Neural cell (in vitro differentiated cells): Measurements from ENCODE around the gene DGKD. TPM values are rescaled to one million over a fixed set of nuclear protein-coding genes. Genes with fewer than 3 reads are reported as not detected.

Source experiments
- H2AFZ ChIP-seq: fragments of 200-600, 300-800 bp; sonication (generic), shearing (Covaris generic); 2 replicates; pipeline ENCODE4 v1.6.0; 2014; ENCODE audit warnings: low read depth, mild to moderate bottlenecking, antibody characterized with exemption, low read length, moderate library complexity
- H3F3A ChIP-seq: fragments of 200-600 bp; shearing (Covaris generic); 2 replicates; pipeline ENCODE4 v1.6.1; 2016; ENCODE audit warnings: mild to moderate bottlenecking, moderate library complexity, mixed read lengths, antibody characterized with exemption, low read length; ENCODE audit not compliant: insufficient read depth, poor library complexity, severe bottlenecking
- H3K27ac ChIP-seq: fragments of 200-600, 300-800 bp; sonication (generic), shearing (Covaris generic); 2 replicates; pipeline ENCODE4 v1.5.1; 2014; ENCODE audit warnings: mild to moderate bottlenecking, low read length, moderate library complexity
- H3K27me3 ChIP-seq: fragments of 300-800, 200-600 bp; sonication (generic), shearing (Covaris generic); 2 replicates; pipeline ENCODE4 v1.6.0; 2014; ENCODE audit warnings: mild to moderate bottlenecking, low read depth, low read length, moderate library complexity; ENCODE audit not compliant: insufficient read depth
- H3K36me3 ChIP-seq: fragments of 300-800, 200-600 bp; sonication (generic), shearing (Covaris generic); 2 replicates; pipeline ENCODE4 v1.5.1; 2014; ENCODE audit warnings: mild to moderate bottlenecking, antibody characterized with exemption, low read length, moderate library complexity; ENCODE audit not compliant: insufficient read depth
- H3K4me2 ChIP-seq: fragments of 300-800, 200-600 bp; sonication (generic), shearing (Covaris generic); 2 replicates; pipeline ENCODE4 v1.6.0; 2014; ENCODE audit warnings: mild to moderate bottlenecking, low read length
- H3K4me3 ChIP-seq: fragments of 300-800, 200-600 bp; sonication (generic), shearing (Covaris generic); 2 replicates; pipeline ENCODE4 v1.5.1; 2014; ENCODE audit warnings: mild to moderate bottlenecking, low read length, moderate library complexity
- H3K79me2 ChIP-seq: fragments of 200-600 bp; shearing (Covaris generic); replicated peaks from 2 replicates; pipeline ENCODE4 v1.6.0; 2014; ENCODE audit warnings: mild to moderate bottlenecking, low read length, moderate library complexity; ENCODE audit not compliant: insufficient read depth
- H3K9ac ChIP-seq: fragments of 300-800, 200-600 bp; sonication (generic), shearing (Covaris generic); 2 replicates; pipeline ENCODE4 v1.6.1; 2016; ENCODE audit warnings: mild to moderate bottlenecking, low read length, mixed read lengths
- H3K9me2 ChIP-seq: fragments of 200-600 bp; shearing (Covaris generic); 2 replicates; pipeline ENCODE4 v1.6.1; 2016; ENCODE audit warnings: mild to moderate bottlenecking, low read length, mixed read lengths; ENCODE audit not compliant: insufficient read depth
- H3K9me3 ChIP-seq: fragments of 200-600, 300-800 bp; sonication (generic), shearing (Covaris generic); 2 replicates; pipeline ENCODE4 v1.6.1; 2016; ENCODE audit warnings: mild to moderate bottlenecking, mixed run types, low read length, moderate library complexity, mixed read lengths
- H4K20me1 ChIP-seq: fragments of 200-600 bp; shearing (Covaris generic); 2 replicates; pipeline ENCODE4 v1.6.1; 2016; ENCODE audit warnings: mild to moderate bottlenecking, mixed run types; ENCODE audit not compliant: insufficient read depth
- EP300 ChIP-seq: fragments of 450-650 bp; conservative IDR thresholded peaks from 2 replicates; pipeline ENCODE4 v1.6.1; 2014; ENCODE audit warnings: antibody characterized with exemption, mild to moderate bottlenecking, moderate library complexity; ENCODE audit not compliant: poor library complexity, severe bottlenecking
- EZH2 ChIP-seq: fragments of 200-600, 300-800 bp; shearing (Covaris generic), sonication (generic); IDR thresholded peaks from 2 replicates; pipeline ENCODE4 v1.6.1; 2014; ENCODE audit warnings: antibody characterized with exemption, low read length, borderline replicate concordance, mild to moderate bottlenecking; ENCODE audit not compliant: insufficient read depth, poor library complexity, severe bottlenecking
- POLR2AphosphoS5 ChIP-seq: IDR thresholded peaks from 2 replicates; pipeline ENCODE4 v1.6.1; 2012
- RAD21 ChIP-seq: fragments of 450-650 bp; conservative IDR thresholded peaks from 2 replicates; pipeline ENCODE4 v1.6.1; 2014; ENCODE audit warnings: antibody characterized with exemption, mild to moderate bottlenecking, moderate library complexity
- REST ChIP-seq: IDR thresholded peaks from 2 replicates; pipeline ENCODE4 v1.6.1; 2012; ENCODE audit warnings: borderline replicate concordance
- SMC3 ChIP-seq: fragments of 450-650 bp; conservative IDR thresholded peaks from 2 replicates; pipeline ENCODE4 v1.6.1; 2014; ENCODE audit warnings: antibody characterized with exemption, mild to moderate bottlenecking, moderate library complexity; ENCODE audit not compliant: poor library complexity
- TAF1 ChIP-seq: IDR thresholded peaks from 2 replicates; pipeline ENCODE4 v1.6.1; 2012; ENCODE audit warnings: low read depth
- polyA plus RNA-seq: library from polyadenylated mRNA; depleted of rRNA; stranded (reverse); fragments of >200 nt; gene quantifications from 2 replicates; pipeline ENCODE4 v1.2.3, GENCODE V29; 2014
- TF ChIP-seq, protein P1 (sequence below): fragments of 450-650 bp; IDR thresholded peaks from 2 replicates; pipeline ENCODE4 v1.5.1; 2014; ENCODE audit warnings: antibody characterized with exemption, mild to moderate bottlenecking, moderate library complexity; ENCODE audit not compliant: poor library complexity, severe bottlenecking

Gene DGKD
- polyA plus RNA-seq, 1 donor from 2014 or later: 36.4 TPM

DNA sequence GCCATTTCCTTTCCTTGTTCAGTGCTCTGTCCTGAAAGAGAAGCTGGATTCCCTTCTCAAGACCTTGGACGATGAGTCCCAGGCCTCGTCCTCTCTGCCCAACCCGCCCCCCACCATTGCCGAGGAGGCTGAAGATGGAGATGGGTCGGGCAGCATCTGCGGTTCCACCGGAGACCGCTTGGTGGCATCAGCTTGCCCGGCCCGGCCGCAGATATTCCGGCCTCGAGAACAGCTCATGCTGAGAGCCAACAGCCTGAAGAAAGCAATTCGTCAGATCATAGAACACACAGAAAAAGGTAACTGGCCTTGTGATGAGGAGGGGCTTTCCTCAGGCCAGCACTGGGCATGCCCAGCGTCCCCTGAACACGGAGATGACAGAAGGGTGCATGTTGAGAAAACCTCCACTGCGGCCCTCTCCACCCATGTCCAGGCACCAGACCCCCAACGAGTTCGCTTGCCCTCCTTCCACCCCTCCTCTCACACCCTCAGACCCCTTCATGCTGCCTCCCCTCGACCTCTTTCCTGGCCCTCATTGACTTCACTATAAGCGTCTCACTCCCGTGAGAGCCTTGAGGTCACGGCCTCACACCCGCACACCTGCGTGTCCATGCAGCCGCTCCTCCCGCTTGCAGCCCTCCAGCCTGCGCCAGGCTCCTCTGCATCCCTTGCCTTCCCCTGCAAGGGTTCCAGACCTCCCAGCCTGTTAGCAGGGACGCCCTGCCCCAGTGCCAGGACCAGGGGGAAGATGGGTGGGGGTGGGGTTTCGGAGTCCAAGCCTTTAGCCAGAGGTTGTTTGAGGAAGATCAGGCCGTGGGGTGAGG is 95.0 kb downstream of the DGKD start:
- Histone ChIP-seq H3K4me3 (no peak overlapping the region), H4K20me1 (no peaks in the 10 kb centered on the region), H3K79me2 (no peaks in the 10 kb centered on the region), H3K4me2 (no peak overlapping the region), H3K27me3 (no peaks in the 10 kb centered on the region), H3K9me2 (no peaks in the 10 kb centered on the region), H2AFZ (no peak overlapping the region), H3K27ac (no peak overlapping the region), H3K9me3 (no peaks in the 10 kb centered on the region), H3K36me3 (no peaks in the 10 kb centered on the region), H3K9ac (no peak overlapping the region), H3F3A (no peaks in the 10 kb centered on the region)
- TF ChIP-seq RAD21 (peak; percentile 60), SMC3 (peak; percentile 65), POLR2AphosphoS5 (no peak)
- TF ChIP-seq, protein P1, sequence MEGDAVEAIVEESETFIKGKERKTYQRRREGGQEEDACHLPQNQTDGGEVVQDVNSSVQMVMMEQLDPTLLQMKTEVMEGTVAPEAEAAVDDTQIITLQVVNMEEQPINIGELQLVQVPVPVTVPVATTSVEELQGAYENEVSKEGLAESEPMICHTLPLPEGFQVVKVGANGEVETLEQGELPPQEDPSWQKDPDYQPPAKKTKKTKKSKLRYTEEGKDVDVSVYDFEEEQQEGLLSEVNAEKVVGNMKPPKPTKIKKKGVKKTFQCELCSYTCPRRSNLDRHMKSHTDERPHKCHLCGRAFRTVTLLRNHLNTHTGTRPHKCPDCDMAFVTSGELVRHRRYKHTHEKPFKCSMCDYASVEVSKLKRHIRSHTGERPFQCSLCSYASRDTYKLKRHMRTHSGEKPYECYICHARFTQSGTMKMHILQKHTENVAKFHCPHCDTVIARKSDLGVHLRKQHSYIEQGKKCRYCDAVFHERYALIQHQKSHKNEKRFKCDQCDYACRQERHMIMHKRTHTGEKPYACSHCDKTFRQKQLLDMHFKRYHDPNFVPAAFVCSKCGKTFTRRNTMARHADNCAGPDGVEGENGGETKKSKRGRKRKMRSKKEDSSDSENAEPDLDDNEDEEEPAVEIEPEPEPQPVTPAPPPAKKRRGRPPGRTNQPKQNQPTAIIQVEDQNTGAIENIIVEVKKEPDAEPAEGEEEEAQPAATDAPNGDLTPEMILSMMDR: peak; percentile 70

DNA sequence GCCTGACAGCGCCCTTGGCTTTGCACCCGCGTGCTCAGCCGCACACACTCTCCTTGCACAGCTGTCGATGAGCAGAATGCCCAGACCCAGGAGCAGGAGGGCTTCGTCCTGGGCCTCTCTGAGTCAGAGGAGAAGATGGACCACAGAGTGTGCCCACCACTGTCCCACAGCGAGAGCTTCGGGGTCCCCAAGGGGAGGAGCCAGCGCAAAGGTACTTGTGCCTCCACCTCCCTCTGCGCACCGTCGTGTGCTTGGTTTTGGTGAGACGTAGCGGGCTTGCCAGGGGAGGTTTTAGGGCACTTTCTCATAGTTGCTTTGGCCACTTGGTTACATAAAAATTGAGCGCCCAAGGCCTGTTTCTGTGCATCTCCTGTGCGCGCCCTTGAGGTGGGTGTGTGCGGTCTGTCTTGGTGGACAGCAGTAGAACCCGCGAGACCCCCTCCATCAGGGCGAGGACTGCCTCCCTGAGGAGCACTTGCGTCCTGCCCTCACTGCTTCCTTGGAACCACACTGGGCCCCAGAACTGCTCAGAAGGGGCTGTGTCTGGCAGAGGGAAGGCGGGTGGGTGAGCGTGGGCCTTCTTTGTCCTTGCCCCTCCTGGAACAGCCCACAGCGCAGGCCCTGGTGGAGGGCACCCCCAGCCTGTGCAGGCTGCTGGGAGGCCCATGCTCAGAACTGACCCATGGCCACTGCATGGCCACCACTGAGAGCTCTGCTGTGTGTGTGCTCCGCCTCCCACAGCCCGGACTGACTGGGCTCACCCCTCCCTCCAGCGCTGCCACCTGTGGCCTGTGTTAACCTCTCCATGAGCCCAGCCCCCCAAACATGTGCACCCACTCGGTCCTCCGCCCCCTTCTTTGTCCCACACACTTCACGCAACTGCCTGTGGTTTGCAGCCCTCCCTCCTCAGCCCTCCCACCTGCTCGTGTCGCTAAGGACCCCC is 95.9 kb downstream of the DGKD start:
- Histone ChIP-seq H4K20me1 (no peaks in the 10 kb centered on the region), H3K27ac (no peak overlapping the region), H3F3A (no peaks in the 10 kb centered on the region), H3K4me2 (no peak overlapping the region), H3K9me3 (no peaks in the 10 kb centered on the region), H2AFZ (no peak overlapping the region), H3K9me2 (no peaks in the 10 kb centered on the region), H3K36me3 (no peaks in the 10 kb centered on the region), H3K79me2 (no peaks in the 10 kb centered on the region), H3K4me3 (no peak overlapping the region), H3K27me3 (no peaks in the 10 kb centered on the region), H3K9ac (no peak overlapping the region)
- TF ChIP-seq POLR2AphosphoS5: no peak
- no peak for TF ChIP-seq EZH2
- TF ChIP-seq SMC3: no peak
- no peak for TF ChIP-seq TAF1

DNA sequence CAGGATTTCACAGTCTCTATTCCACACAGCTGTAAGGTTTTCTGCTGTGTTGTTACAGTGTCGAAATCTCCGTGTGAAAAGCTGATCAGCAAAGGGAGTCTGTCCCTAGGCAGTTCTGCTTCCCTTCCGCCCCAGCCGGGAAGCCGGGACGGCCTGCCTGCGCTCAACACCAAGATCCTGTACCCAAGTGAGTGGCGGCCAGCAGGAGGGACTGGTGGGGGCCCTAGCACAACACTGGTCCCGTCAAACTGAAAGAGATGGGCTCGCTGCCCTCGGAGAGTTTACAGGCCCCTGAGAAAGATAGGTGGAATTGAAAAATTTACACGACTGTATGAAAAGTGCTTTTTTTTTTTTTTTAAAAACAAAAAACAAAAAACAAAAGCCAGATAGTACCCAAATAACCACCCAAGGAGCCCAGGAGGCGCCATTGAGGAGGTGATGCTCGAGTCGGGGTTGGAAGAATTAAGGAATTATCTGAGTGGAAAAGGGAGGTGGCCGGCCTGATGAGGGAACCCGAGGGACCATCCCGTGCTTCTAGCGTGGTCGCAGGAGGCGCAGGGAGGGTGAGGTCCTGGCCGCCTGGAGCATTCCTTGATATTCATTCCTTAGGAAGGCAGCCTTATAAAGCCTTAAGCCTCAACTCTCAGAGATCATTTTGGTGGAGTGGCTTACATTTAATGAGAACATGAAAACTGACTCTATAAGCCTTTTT is 96.7 kb downstream of the DGKD start:
- Histone ChIP-seq H3K27ac (no peak overlapping the region), H2AFZ (no peak overlapping the region), H3K4me2 (no peak overlapping the region), H3K27me3 (no peaks in the 10 kb centered on the region), H4K20me1 (no peaks in the 10 kb centered on the region), H3F3A (no peaks in the 10 kb centered on the region), H3K9ac (no peak overlapping the region), H3K36me3 (no peaks in the 10 kb centered on the region), H3K4me3 (no peak overlapping the region), H3K79me2 (no peaks in the 10 kb centered on the region), H3K9me2 (no peaks in the 10 kb centered on the region), H3K9me3 (no peaks in the 10 kb centered on the region)
- TF ChIP-seq POLR2AphosphoS5 (no peak), SMC3 (no peak), EP300 (no peak), TAF1 (no peak), EZH2 (no peak), REST (no peak), RAD21 (no peak)
- TF ChIP-seq, protein P1: no peak
